ENCODE data around the gene B9D1.

GRCh38 chr17:19332371-19333131, 30.0 kb downstream of the B9D1 start:
- TF ChIP-seq CTCF (IDR thresholded peaks at IDR 0.05) (no peak), RFX5 (IDR thresholded peaks at IDR 0.05; ENCODE audit: low read length) (no peak), POLR2AphosphoS5 (IDR thresholded peaks at IDR 0.05; ENCODE audit: low read depth, low read length) (no peak)

Data from SK-N-SH (cell line).